Astrocyte of the hippocampus (primary cell): ENCODE data around the gene ARHGAP45.

ENCODE experiments used
- DNase-seq: peaks from one replicate; pipeline ENCODE4 v3.0.0; 2011; ENCODE audit warnings: low read depth, low spot score

ARHGAP45 gene

DNA sequence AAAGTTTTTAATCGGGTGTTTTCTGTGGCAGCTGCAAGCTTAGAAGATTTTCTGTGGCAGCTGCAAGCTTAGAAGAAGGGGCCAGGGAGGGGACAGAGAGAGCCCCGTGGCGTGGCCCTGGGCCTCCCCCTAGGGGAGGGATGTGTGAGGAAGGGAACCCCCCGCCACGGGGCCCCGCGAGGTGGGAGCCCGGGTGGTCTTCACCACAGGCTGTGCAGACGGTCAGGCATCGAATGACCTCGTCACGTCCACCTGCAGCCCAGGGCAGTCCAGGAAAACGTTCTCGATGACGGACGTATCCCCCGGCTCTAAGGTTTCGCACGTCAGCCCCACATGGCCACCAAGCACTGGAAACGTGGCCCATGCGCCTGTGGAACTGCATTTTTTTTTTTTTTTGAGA lies 19.6 kb downstream of the ARHGAP45 start:
- no peak for DNase-seq

GRCh38 chr19:1087813-1088415 lies 20.9 kb downstream of the ARHGAP45 start:
- no peak for DNase-seq

- DNase-seq: no peak
Measured at GRCh38 chr19:1088416-1089010, 21.5 kb downstream of the ARHGAP45 start.

DNA sequence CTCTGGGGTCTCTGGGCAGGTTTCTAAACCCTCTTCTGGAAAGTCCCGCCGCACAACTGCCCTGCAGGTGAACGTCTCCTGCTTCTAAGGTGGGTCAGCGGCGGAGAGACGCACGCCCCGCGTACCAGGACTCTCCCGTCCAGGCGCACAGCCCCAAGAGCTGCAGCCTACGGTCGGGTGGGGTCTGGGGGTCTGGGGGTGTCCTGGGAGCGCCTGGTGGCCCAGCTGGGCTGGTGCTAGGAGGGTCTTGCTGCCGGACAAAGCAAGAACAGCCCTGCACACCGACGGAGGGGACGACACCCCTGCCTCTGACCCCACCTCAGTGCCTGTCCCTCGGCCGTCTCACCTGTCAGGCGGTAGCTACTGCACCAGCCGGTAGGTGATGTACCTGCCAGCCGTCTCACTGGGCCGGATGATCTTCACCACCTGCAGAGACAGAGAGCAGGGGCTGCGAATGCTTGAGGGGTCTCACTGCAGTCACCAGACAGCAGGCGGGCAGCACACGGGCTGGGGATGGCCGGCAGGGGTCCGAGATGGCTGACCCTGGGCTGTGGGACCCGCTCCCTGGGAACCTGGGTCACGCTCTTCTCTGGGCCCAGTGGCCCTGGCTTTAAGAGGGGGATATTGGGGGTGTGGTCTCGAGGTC lies 22.3 kb downstream of the ARHGAP45 start:
- no peak for DNase-seq

DNA sequence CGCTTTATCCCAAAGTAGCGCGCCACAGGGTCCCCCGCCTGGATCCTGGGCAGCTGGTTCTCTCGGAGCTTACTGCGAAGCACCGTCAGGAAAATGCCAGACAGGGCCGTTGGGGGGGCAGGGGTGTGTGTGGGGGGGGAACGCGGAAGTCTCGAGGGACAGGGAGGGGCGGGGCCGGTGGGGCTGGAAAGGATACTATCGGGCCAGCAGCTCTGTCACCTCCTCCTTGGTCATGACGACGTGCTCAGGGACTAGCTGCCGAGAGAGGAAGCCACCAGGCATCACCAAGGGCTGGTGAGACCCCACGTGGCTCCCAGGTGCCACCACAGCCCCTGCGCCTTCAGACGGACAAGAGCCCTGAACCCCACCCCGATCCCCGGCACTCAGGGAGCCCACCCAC lies 22.9 kb downstream of the ARHGAP45 start:
- DNase-seq: no peak

- DNase-seq: no peak
Measured at GRCh38 chr19:1090731-1091543, 24.0 kb downstream of the ARHGAP45 start.

DNA sequence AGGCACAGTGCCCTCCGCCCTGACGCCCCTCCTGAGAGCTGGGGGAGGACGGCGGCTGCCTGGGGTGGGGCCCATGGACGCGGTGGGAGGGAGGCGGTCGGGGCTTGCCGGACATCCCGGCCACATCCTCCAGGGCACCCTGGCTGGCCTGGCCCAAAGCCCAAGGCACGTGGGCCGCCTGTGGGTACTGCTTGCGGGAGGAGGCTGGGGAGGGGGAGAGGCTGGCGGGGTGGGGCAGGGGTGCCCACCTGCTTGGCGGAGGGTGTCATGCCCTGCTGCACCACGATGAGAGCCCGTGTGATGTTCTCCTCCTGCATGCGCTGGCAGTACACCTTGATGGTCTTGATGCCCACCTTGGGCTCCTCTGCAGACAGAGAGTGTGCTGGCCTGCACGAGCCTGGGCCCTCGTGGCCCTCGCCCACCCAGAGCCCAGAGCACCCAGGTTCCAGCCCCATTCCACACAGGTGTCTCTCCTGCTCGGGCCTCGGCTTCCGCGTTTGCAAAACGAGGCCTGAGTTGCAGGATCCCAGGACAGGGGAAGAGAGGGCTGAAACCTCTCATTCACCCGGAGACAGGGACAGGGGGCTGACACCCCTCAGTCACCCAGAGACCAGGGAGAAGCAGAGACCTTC lies 24.7 kb downstream of the ARHGAP45 start:
- no peak for DNase-seq

GRCh38 chr19:1093330-1093729 lies 26.4 kb downstream of the ARHGAP45 start:
- DNase-seq: no peak

GRCh38 chr19:1093811-1094553 lies 27.0 kb downstream of the ARHGAP45 start:
- DNase-seq: no peak

- no peak for DNase-seq
Measured at GRCh38 chr19:1094655-1094977, 27.6 kb downstream of the ARHGAP45 start.

GRCh38 chr19:1094978-1095701 lies 28.2 kb downstream of the ARHGAP45 start, which contains the start of gene POLR2E:
Gene POLR2E (minus strand): TSS chr19:1095375. CDS start chr19:1095315, 60 bp downstream.
- DNase-seq: peak; percentile 100

- DNase-seq: no peak
Measured at GRCh38 chr19:1097810-1098176, 30.8 kb downstream of the ARHGAP45 start.

DNA sequence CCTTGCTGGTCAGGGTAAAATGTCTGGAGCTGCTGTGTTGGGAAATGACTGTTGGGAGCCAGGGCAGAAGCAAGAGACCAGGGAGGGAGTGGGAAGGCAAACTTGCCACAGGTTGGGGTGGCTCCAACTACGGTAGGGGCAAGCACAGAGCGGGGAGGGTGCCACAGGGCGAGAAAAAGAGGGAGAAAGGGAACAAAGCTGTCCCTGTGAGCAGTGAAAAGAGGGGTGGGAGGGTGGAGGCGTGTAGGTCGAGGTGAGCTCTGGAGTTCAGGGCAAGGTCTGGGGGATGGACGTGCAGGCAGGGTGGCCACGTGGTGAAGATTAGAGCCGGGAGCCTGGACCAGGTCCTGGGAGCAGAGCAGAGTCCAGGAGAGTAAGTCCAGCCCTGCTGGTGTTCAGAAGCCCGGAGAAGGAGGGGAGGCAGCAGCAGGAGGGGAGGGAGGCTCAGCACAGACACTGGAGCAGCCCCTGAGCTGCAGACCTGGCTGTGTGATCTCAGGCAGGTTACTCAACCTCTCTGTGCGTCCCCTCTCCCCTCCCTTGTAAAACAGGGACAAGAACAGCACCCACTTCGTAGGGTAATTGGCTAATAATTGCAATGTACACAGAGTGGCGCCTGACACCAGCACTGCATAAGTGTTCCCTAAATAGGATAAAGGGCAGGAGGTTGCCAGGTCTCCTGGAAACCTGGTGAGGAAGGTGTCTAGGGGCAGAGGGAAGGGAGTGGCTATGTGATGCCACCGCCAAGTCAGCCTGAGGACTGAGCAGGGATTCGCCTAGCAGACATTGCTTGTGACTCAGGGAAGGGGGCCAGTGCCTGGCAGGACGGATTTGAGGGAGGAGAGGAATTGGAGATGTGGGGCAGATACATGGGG lies 31.4 kb downstream of the ARHGAP45 start:
- no peak for DNase-seq

- no peak for DNase-seq
Measured at GRCh38 chr19:1101337-1101698, 34.4 kb downstream of the ARHGAP45 start.

DNA sequence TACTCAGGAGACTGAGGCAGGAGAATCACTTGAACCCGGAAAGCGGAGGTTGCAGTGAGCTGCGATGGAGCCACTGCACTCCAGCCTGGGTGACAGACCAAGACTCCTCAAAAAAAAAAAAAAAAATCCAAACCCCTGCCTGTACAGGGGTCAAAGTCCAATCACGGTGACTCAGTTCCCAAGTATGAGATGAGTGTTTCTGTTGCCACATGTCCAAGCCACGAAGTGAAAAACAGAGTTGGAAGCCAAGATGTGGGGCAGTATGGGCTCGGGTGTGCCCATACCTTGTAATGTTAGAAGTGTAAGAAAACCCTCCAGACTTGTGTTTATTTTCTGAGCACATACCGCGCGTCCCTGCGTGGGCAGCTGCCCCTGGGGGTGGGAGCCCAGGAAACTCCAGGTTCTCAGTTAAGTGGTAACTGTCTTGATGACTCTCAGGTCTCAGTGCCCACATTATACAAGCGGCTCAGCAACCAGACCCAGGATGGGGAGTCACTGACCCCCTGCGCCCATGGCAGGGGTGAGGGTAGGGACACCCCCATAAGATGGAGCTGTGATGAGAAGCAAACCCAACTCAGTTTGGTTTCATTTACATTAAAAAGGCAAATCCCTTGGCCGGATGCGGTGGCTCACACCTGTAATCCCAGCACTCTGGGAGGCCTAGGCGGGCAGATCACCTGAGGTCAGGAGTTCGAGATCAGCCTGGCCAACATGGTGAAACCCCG lies 35.6 kb downstream of the ARHGAP45 start:
- DNase-seq: peak; percentile 98

DNA sequence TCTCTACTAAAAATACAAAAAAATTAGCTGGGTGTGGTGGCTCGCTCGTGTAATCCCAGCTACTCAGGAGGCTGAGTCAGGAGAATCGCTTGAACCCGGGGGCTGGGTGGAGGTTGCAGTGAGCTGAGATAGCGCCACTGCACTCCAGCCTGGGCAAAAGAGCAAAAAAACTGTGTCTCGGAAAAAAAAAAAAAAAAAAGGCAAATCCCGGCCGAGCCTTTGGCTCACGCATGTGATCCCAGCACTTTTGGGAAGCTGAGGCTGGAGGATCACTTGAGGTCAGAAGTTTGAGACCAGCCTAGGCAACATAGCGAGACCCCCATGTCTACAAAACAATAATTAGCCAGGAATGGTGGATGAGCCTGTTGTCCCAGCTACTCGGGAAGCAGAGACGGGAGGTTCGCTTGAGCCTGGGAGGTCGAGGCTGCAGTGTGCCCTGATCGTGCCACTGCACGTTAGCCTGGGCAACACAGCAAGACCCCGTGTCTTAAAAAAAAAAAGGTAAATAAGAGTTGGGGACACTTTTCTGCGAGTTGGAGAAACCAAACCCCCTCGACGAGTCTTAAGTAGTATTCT lies 36.3 kb downstream of the ARHGAP45 start:
- no peak for DNase-seq

GRCh38 chr19:1103708-1104310 lies 36.8 kb downstream of the ARHGAP45 start, which contains the start of gene GPX4:
Gene GPX4 (plus strand): TSS chr19:1103994. CDS start chr19:1104044, 50 bp downstream.
- DNase-seq: peak; percentile 100
